GM18909 (cell line): Measurements from ENCODE around the gene ACP4.
"Not testable (repeated sequence)": the region's sequence is repeated elsewhere in the genome, so short reads cannot be mapped to it uniquely, and the experiment has no call there.

Experiments
- ATAC-seq: cut with Tn5 transposase; IDR thresholded peaks from one replicate; pipeline ENCODE4 v1.9.1; 2021; ENCODE audit warnings: mild to moderate bottlenecking; ENCODE audit not compliant: unreplicated experiment, poor library complexity

Gene ACP4

DNA sequence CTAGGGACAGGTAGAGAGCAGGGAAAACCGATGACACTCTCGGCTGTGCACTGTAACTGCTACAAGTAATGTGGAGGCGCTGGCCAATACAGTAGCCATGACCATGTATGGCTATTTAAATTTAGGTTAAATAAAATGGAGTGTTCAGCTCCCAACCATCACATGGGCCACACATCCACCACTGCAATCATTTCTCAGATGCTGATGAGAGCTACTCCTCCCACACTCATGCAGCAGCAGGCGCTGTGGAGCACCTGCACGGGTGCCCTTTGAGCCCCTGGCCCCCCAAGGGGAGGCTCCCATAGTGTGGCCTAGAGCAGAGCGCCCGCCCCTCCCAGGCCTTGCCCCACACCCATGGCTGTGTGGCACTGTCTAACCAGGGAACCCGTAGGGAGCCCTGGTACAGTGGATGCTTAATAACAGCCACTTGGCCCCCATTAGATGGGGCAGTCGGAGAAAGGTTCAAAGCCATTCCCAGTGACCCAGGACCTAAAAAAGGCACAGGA, 6.0 kb downstream of the ACP4 start:
- ATAC-seq = no peak

DNA sequence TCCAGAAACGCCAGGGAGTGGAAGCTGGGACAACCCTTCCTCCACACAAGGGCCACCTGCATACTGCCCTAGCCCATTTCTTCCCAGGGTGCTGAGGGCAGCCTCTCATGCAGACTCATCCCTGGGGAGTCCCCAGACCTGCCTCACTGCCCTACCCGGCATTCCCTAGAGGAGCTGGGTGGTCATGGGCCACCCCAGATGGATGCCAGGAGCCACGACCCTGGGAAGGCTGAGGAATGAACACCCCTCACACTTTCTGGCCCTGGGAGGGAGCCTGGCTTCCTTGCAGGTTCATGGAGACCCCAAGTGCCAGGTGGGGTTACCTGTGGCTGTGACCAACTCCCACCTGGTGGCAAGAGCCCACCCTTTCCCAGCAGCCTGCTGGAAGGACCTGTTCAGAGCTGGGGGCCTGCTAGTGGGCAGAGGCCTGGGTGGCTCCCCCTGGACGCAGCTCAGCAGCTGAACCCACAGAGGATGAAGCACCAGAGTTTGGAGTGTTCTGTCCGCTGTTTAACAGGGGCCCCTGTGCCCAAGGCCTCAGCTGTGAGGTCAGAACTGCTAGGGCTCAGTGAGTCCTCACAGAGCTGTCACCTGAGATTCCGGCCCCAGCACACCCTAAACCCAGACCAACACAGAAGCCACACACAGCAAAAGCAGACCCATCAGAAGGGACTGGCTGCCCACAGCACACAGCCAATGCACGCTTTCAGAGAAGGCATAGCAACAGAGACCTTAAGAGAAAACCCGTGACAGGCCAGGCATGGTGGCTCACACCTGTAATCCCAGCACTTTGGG, 6.6 kb downstream of the ACP4 start:
- no peak for ATAC-seq

- ATAC-seq = no peak
These were observed 7.2 kb downstream of the ACP4 start for GRCh38 chr19:50797429-50797780.

GRCh38 chr19:50797781-50798658, 7.8 kb downstream of the ACP4 start:
- ATAC-seq = no peak

DNA sequence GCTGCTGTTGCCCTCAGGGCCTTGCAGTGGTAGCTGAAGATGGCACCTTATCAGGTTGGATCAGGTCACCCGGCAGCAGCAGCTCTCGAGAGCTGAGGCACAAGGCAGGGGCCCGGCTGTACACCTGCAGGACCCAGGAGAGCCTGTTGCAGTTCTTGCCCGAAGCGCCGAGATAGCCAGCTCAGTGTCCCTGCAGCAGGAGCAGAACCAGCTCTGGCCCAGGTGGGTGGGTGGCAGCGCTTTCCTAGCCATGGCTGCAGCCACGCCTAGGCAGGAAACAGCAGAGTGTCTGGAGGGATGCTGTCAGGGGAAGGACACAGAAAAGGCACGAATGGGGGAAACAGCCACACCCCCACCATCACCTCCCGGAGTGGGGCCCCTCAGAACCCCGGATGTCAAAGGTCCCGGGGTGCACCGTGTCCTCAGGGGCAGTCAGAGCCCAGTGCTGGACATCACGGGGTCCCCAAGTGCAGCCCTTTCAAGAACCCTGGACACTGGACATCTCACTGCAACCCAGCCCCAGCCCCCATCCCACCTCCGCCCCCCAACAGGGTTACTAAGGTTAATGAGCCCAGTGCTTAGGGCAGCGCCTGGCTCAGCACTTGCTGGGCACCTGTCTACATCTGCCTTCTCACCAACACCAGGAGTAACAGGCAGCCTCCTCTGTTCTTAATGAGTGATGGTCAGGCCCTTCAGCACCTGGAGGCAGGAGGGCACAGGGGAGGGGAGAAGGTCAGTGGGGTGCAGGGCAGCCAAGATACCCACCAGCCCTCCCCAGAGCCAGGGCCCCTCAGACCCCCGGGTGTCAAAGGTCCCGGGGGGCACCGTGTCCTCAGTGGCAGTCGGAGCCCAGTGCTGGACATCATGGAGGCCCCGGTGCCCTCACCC, 8.7 kb downstream of the ACP4 start:
- no peak for ATAC-seq

- no peak for ATAC-seq
These were observed 9.3 kb downstream of the ACP4 start for GRCh38 chr19:50799547-50799851.

GRCh38 chr19:50801107-50801506, 10.9 kb downstream of the ACP4 start:
- ATAC-seq = no peak

- ATAC-seq = no peak
These were observed 13.6 kb downstream of the ACP4 start for GRCh38 chr19:50803633-50804419.

DNA sequence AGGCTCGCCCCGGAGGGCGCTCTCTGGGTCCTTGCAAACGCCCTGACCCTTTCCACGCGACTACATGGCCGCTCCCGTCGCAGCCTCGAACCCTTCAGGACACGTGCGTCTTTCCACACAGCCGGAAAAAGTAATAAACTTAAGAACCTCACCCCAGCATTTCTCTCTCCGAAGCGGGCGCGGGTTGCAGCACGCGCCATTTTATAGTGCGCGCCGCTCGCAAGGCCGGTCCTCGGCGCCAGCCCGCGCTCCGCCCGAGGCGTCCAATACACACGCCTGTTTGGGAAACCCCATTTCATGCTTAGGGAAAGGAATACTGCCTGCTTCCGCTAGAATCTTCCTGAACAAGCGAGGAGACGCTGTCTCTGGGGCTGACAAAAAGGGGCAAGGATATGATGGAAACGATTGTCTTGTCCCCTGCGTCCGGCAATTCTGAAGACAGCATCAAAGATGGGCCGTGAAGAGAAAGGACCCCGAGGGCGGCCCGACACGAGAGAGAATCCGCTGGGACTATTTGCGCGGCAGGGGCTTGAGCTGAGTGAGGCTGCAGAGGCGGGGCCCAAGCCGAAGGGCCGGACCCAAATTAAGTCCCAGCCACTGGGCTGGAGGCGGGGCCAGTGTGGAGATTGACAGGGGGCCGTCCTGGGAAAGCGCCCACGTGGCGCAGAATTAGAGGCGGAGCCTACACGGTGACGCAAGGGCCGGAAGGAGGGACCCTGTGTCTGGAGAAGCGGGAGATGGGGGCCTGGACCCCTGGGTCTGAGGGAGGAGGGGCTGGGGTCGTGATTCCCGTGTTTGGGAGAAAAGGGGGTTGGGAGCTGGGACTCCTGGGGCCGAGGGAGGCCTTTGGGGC, 14.4 kb downstream of the ACP4 start:
- ATAC-seq = peak; percentile 92

DNA sequence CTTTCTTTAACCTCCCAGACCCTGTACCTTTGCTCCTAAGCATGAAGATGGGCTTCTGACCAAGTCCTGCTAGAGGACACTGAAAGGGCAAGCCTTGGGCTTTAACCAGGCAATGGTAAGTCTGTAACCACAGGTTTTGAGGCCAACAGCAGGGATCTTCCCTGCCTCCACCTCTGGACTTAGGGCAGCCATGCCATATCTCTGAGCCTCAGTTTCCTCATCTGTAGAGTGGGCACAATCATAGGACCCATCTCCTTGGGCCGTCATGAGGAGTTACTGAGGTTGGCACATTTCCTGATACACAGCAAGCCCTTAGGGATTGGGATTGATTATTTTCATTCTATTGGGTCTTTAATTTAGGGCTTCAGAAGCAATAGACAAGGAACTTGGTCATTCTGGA, 18.6 kb downstream of the ACP4 start:
- no peak for ATAC-seq

GRCh38 chr19:50811622-50812238, 21.5 kb downstream of the ACP4 start:
- ATAC-seq = not testable (repeated sequence)

DNA sequence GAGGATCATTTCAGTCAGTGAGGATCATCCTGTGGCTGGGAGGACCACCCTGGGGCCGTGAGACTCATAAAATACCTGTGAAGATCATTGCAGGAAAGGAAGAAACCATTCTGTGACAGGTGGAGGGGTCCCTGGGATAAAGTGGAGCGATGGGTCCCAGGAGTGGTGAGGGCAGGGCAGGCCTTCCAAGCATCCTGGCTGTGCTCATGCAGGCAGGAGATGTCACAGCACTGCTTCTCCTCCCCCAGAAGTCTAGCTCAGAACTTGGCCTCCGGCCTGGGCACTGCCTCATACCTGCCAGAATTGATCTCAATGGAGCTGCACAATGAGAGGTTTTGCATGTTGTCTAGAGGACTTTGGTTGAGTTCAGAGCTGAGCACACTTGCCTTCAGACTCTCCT, 22.3 kb downstream of the ACP4 start:
- ATAC-seq = no peak

GRCh38 chr19:50814883-50815282, 24.7 kb downstream of the ACP4 start:
- no peak for ATAC-seq

DNA sequence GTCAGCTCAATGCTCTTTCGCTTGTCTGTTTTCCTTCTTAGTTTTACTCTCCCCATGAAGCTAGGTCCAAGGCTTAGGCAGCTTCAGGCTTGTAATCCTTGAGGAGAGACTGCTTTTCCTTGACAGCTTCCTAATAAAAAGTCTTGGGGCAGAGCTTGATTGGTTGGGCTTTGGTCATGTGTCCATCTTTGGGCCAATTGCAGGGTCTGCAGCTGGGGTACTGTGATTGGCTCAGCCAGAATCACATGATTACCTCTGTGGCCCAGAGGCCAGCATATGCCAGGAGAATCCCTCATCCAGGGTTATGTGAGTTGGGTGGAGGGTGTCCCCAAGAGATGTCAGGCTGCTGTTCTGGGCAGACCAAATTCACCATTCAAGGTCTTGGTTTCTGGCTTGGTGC, 25.2 kb downstream of the ACP4 start:
- ATAC-seq = no peak

- ATAC-seq = peak; percentile 69
These were observed 28.0 kb downstream of the ACP4 start for GRCh38 chr19:50817941-50818858.

DNA sequence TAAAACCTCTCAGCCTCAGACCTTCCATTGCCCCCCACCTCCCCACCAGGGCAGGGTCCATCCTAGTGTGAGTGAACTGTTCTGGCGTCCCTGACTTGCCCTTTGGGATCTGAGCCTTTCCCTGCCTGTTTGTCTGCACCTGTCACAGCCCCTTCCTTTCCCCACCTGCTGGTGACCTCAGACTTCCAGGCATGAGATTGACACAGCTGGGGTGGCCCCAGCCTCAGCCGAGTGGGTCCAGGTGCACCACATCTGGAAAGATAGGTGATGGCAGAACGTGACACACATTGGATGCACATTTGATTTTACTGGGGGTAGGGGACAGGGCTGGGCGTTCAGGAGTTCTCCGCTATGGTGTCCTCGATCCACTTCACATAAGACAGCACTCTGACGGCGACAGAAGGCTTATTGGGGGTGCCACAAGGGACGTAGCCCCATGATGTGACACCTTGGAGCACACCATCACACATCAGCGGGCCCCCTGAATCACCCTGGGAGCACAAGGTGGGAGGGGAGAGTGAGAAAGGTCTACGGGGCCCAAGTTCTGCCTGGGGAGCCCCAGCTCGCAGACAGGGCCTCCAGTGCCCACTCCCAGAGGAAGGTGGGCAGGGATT, 28.8 kb downstream of the ACP4 start:
- no peak for ATAC-seq

DNA sequence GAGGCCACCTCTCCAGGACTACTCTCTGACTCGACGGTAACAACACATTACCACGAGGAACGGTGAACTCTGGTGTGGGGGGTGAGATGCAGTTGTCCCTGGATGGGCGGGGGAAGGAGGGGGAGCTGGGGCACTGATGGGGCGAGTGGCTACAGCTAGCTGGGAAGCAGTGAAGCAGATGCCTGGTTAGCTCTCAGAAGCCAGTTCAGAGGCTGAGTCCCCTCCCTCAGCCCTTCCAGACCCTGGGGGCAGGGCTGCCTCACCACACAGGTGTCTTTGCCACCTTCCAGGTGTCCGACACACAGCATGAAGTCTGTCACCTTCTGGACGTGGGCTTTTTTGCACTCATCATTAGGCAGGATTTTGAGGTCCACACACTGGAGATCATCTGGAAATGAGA, 29.4 kb downstream of the ACP4 start:
- ATAC-seq = no peak
